Rectal smooth muscle tissue (tissue), 1 donor: Measurements from ENCODE around the gene EXD2.

Experiments used
- H3K27ac ChIP-seq: one replicate; pipeline ENCODE4 v1.7.0; 2013; ENCODE audit warnings: low read depth, low read length, inconsistent platforms
- H3K27me3 ChIP-seq: one replicate; pipeline ENCODE4 v1.7.0; 2013; ENCODE audit warnings: low read length; ENCODE audit not compliant: control insufficient read depth, insufficient read depth
- H3K36me3 ChIP-seq: one replicate; pipeline ENCODE4 v1.7.0; 2013; ENCODE audit warnings: low read length; ENCODE audit not compliant: control insufficient read depth, insufficient read depth
- H3K4me1 ChIP-seq: one replicate; pipeline ENCODE4 v1.7.0; 2013; ENCODE audit warnings: low read length; ENCODE audit not compliant: control insufficient read depth, insufficient read depth
- H3K4me3 ChIP-seq: one replicate; pipeline ENCODE4 v1.7.0; 2013; ENCODE audit warnings: low read length
- H3K9ac ChIP-seq: one replicate; pipeline ENCODE4 v1.7.0; 2013; ENCODE audit warnings: low read length

EXD2 gene

GRCh38 chr14:69240527-69241173 lies 49.4 kb downstream of the EXD2 start:
- no peak overlapping the region for H3K4me3 ChIP-seq
- no peak overlapping the region for H3K27ac ChIP-seq
- no peak overlapping the region for H3K9ac ChIP-seq
- H3K27me3 ChIP-seq, result no peaks in the 10 kb centered on the region
- H3K4me1 ChIP-seq, result peaks cover 5% of the 10 kb centered on the region
- peaks cover 39% of the 10 kb centered on the region for H3K36me3 ChIP-seq

GRCh38 chr14:69241577-69241976 lies 50.3 kb downstream of the EXD2 start:
- H3K27ac ChIP-seq, result no peak overlapping the region
- no peak overlapping the region for H3K4me3 ChIP-seq
- H3K4me1 ChIP-seq, result peaks cover 5% of the 10 kb centered on the region
- H3K36me3 ChIP-seq, result peaks cover 30% of the 10 kb centered on the region
- no peaks in the 10 kb centered on the region for H3K27me3 ChIP-seq
- H3K9ac ChIP-seq, result no peak overlapping the region

GRCh38 chr14:69242311-69243224 lies 51.3 kb downstream of the EXD2 start:
- H3K36me3 ChIP-seq, result peaks cover 21% of the 10 kb centered on the region
- no peak overlapping the region for H3K9ac ChIP-seq
- peaks cover 13% of the 10 kb centered on the region for H3K4me1 ChIP-seq
- H3K27ac ChIP-seq, result peak overlapping the region; percentile 65
- no peaks in the 10 kb centered on the region for H3K27me3 ChIP-seq
- H3K4me3 ChIP-seq, result peak overlapping the region; percentile 15

- H3K4me1 ChIP-seq, result peaks cover 17% of the 10 kb centered on the region
- H3K4me3 ChIP-seq, result no peak overlapping the region
- H3K27ac ChIP-seq, result no peak overlapping the region
Observed at GRCh38 chr14:69244946-69245345, 53.6 kb downstream of the EXD2 start.

GRCh38 chr14:69246331-69246730 lies 55.0 kb downstream of the EXD2 start:
- H3K4me3 ChIP-seq, result no peak overlapping the region
- H3K4me1 ChIP-seq, result peaks cover 17% of the 10 kb centered on the region
- H3K27me3 ChIP-seq, result no peaks in the 10 kb centered on the region
- peaks cover 4% of the 10 kb centered on the region for H3K36me3 ChIP-seq
- H3K9ac ChIP-seq, result no peak overlapping the region
- no peak overlapping the region for H3K27ac ChIP-seq

More at GRCh38 chr14:69244946-69245345, 53.6 kb downstream of the EXD2 start:
- Histone ChIP-seq H3K36me3 (peaks cover 12% of the 10 kb centered on the region), H3K27me3 (no peaks in the 10 kb centered on the region), H3K9ac (no peak overlapping the region)

GRCh38 chr14:69247676-69248440 lies 56.6 kb downstream of the EXD2 start:
- H3K27ac ChIP-seq, result peak overlapping the region; percentile 67
- no peaks in the 10 kb centered on the region for H3K36me3 ChIP-seq
- no peak overlapping the region for H3K4me3 ChIP-seq
- H3K27me3 ChIP-seq, result no peaks in the 10 kb centered on the region
- no peak overlapping the region for H3K9ac ChIP-seq
- H3K4me1 ChIP-seq, result peaks cover 17% of the 10 kb centered on the region

GRCh38 chr14:69249603-69250002 lies 58.3 kb downstream of the EXD2 start:
- Histone ChIP-seq H3K4me1 (peaks cover 12% of the 10 kb centered on the region), H3K9ac (no peak overlapping the region), H3K27me3 (no peaks in the 10 kb centered on the region)

GRCh38 chr14:69252851-69253250 lies 61.6 kb downstream of the EXD2 start:
- peaks cover 1% of the 10 kb centered on the region for H3K4me1 ChIP-seq
- no peaks in the 10 kb centered on the region for H3K36me3 ChIP-seq
- H3K27me3 ChIP-seq, result no peaks in the 10 kb centered on the region
- H3K9ac ChIP-seq, result no peak overlapping the region
- H3K27ac ChIP-seq, result no peak overlapping the region
- no peak overlapping the region for H3K4me3 ChIP-seq

More at GRCh38 chr14:69249603-69250002, 58.3 kb downstream of the EXD2 start:
- Histone ChIP-seq H3K36me3 (no peaks in the 10 kb centered on the region), H3K27ac (no peak overlapping the region), H3K4me3 (no peak overlapping the region)

GRCh38 chr14:69259168-69259526 lies 67.8 kb downstream of the EXD2 start:
- Histone ChIP-seq H3K9ac (no peak overlapping the region), H3K36me3 (no peaks in the 10 kb centered on the region), H3K27me3 (peaks cover 2% of the 10 kb centered on the region), H3K4me1 (no peaks in the 10 kb centered on the region), H3K27ac (no peak overlapping the region), H3K4me3 (peak overlapping the region; percentile 34)

GRCh38 chr14:69259527-69260189 lies 68.4 kb downstream of the EXD2 start, which contains the start of gene GALNT16:
TSS of gene GALNT16 (plus strand) at chr14:69260158. CDS start at chr14:69260291, 133 bp downstream.
- Histone ChIP-seq H3K27me3 (peaks cover 2% of the 10 kb centered on the region), H3K9ac (no peak within 1 kb of the TSS), H3K4me3 (peak within 1 kb of the TSS; percentile 65), H3K4me1 (no peaks in the 10 kb centered on the region), H3K27ac (no peak within 1 kb of the TSS), H3K36me3 (no peaks in the 10 kb centered on the region)

GRCh38 chr14:69260190-69260860 lies 69.0 kb downstream of the EXD2 start:
- H3K4me3 ChIP-seq, result peak overlapping the region; percentile 65
- H3K9ac ChIP-seq, result no peak overlapping the region
- peaks cover 2% of the 10 kb centered on the region for H3K27me3 ChIP-seq
- no peak overlapping the region for H3K27ac ChIP-seq
- no peaks in the 10 kb centered on the region for H3K36me3 ChIP-seq
- no peaks in the 10 kb centered on the region for H3K4me1 ChIP-seq
